ENCODE measurements around the gene CPNE5. TPM values are rescaled to one million over a fixed set of nuclear protein-coding genes. Genes with fewer than 3 reads are reported as not detected.

CPNE5 gene
- total and polyA plus RNA-seq, 2 of the 4 experiments (the other 2 are of a cell fraction) = 0.07 TPM; not detected in 1

DNA sequence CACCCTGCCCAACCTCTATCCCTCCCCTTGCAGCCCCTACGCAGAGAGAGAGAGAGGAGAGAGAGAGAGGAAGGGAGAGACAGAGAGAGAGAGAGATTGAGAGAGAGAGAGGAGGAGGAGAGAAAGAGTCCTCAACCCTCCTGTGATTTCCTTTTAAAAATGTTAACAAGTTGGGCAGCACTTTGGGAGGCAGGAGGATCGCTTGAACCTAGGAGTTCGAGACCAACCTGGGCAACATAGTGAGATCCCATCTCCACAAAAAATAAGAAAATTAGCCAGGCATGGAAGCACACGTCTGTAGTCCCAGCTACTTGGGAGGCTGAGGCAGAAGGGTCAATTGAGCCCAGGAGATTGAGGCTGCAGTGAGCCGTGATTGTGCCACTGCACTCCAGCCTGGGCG is 30.1 kb downstream of the CPNE5 start:
- no peaks in the 10 kb centered on the region for H3K79me1 ChIP-seq (ENCODE audit: low read depth in 1 of 2, low read length in 2 of 2)
- no peak overlapping the region for H2AK5ac ChIP-seq (ENCODE audit: low read depth, low read length)
- no peak overlapping the region for H4K8ac ChIP-seq (ENCODE audit: low read depth in 2 of 2, low read length in 2 of 2)
- ChIA-PET CTCF (no interaction called here), POLR2A (ENCODE audit: unreplicated experiment) (no interaction called here)
- H4K20me1 ChIP-seq (ENCODE audit: insufficient read depth, low read length) = no peaks in the 10 kb centered on the region
- no peak overlapping the region for H2BK20ac ChIP-seq (ENCODE audit: low read depth, low read length)
- H3K23ac ChIP-seq (ENCODE audit: low read depth, low read length) = no peak overlapping the region
- H3K36me3 ChIP-seq (ENCODE audit: control insufficient read depth, insufficient read depth, low read length) = no peaks in the 10 kb centered on the region
- dilution Hi-C loops (cut with HindIII; ENCODE audit: low sequenced_read_pairs, unreplicated experiment) = no loop called here
- H2AFZ ChIP-seq (replicated peaks; ENCODE audit: low read length, poor library complexity) = no peak overlapping the region
- no peak overlapping the region for H2BK5ac ChIP-seq (ENCODE audit: low read depth, low read length, poor library complexity, severe bottlenecking)
- no peaks in the 10 kb centered on the region for H3K9me3 ChIP-seq (ENCODE audit: control insufficient read depth, insufficient read depth, low read length)
- H3K27me3 ChIP-seq (ENCODE audit: control insufficient read depth, insufficient read depth, low read length) = peaks cover 60% of the 10 kb centered on the region
- no peak overlapping the region for H2AK9ac ChIP-seq (replicated peaks; ENCODE audit: low read depth, low read length, poor library complexity)
- no peak overlapping the region for H2BK120ac ChIP-seq (ENCODE audit: low read depth, low read length)
- H3K9me1 ChIP-seq (ENCODE audit: insufficient read depth, low read length) = no peaks in the 10 kb centered on the region; the same call in 1 of the 2 replicates
- WGBS, 2 experiments (ENCODE audit: extremely low coverage in 2 of 2, insufficient read length in 1 of 2) = no CpG with 5 or more reads among the region's 6 CpGs
- H3K27ac ChIP-seq (ENCODE audit: insufficient read depth, low read length) = no peak overlapping the region
- in situ Hi-C loops (cut with MboI; ENCODE audit: low sequenced_read_pairs) = no loop called here
- H4K5ac ChIP-seq (ENCODE audit: low read depth, low read length) = no peak overlapping the region
- intact Hi-C loops (cut with micrococcal nuclease) = no loop called here
- H3K4me3 ChIP-seq (ENCODE audit: insufficient read depth, low read depth, low read length) = no peak overlapping the region
- H3K9ac ChIP-seq (ENCODE audit: low read depth, low read length) = no peak overlapping the region
- no TSS peak for BruUV-seq (replicated peaks)
- H3K56ac ChIP-seq (ENCODE audit: extremely low read depth, insufficient read depth, low read length) = no peak overlapping the region
- no peak overlapping the region for H3K4ac ChIP-seq (ENCODE audit: low read depth, low read length)
- no peak overlapping the region for H3K14ac ChIP-seq (replicated peaks; ENCODE audit: low read depth, low read length)
- no peak for ATAC-seq (ENCODE audit: low read depth)
- TF ChIP-seq CEBPB (IDR thresholded peaks at IDR 0.05; ENCODE audit: low read depth, low read length) (no peak), MAFK (IDR thresholded peaks at IDR 0.05; ENCODE audit: low read depth, low read length) (no peak), NFE2L2 (IDR thresholded peaks at IDR 0.05; ENCODE audit: low read depth, low read length) (no peak), RCOR1 (IDR thresholded peaks at IDR 0.05; ENCODE audit: insufficient replicate concordance, low read length) (no peak), RAD21 (IDR thresholded peaks at IDR 0.05; ENCODE audit: low read length) (no peak), SMC3 (IDR thresholded peaks at IDR 0.05; ENCODE audit: low read depth, low read length) (no peak), BHLHE40 (IDR thresholded peaks at IDR 0.05; ENCODE audit: low read depth, low read length) (no peak), FOS (IDR thresholded peaks at IDR 0.05; ENCODE audit: low read depth, low read length) (no peak), RFX5 (IDR thresholded peaks at IDR 0.05; ENCODE audit: low read depth, low read length) (no peak), POLR2A (IDR thresholded peaks at IDR 0.05; ENCODE audit: low read depth, low read length) (no peak), MXI1 (IDR thresholded peaks at IDR 0.05; ENCODE audit: borderline replicate concordance, low read depth, low read length) (no peak), CHD1 (IDR thresholded peaks at IDR 0.05; ENCODE audit: low read depth, low read length) (no peak), MAZ (IDR thresholded peaks at IDR 0.05; ENCODE audit: borderline replicate concordance, low read depth, low read length) (no peak)
- TF ChIP-seq, protein P1, sequence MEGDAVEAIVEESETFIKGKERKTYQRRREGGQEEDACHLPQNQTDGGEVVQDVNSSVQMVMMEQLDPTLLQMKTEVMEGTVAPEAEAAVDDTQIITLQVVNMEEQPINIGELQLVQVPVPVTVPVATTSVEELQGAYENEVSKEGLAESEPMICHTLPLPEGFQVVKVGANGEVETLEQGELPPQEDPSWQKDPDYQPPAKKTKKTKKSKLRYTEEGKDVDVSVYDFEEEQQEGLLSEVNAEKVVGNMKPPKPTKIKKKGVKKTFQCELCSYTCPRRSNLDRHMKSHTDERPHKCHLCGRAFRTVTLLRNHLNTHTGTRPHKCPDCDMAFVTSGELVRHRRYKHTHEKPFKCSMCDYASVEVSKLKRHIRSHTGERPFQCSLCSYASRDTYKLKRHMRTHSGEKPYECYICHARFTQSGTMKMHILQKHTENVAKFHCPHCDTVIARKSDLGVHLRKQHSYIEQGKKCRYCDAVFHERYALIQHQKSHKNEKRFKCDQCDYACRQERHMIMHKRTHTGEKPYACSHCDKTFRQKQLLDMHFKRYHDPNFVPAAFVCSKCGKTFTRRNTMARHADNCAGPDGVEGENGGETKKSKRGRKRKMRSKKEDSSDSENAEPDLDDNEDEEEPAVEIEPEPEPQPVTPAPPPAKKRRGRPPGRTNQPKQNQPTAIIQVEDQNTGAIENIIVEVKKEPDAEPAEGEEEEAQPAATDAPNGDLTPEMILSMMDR (conservative IDR thresholded peaks at IDR 0.05; ENCODE audit: low read depth, low read length) = no peak
- TF ChIP-seq, protein P2, sequence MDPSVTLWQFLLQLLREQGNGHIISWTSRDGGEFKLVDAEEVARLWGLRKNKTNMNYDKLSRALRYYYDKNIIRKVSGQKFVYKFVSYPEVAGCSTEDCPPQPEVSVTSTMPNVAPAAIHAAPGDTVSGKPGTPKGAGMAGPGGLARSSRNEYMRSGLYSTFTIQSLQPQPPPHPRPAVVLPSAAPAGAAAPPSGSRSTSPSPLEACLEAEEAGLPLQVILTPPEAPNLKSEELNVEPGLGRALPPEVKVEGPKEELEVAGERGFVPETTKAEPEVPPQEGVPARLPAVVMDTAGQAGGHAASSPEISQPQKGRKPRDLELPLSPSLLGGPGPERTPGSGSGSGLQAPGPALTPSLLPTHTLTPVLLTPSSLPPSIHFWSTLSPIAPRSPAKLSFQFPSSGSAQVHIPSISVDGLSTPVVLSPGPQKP (IDR thresholded peaks at IDR 0.05; ENCODE audit: borderline replicate concordance, low read depth, low read length) = no peak
- TF ChIP-seq, protein P3, sequence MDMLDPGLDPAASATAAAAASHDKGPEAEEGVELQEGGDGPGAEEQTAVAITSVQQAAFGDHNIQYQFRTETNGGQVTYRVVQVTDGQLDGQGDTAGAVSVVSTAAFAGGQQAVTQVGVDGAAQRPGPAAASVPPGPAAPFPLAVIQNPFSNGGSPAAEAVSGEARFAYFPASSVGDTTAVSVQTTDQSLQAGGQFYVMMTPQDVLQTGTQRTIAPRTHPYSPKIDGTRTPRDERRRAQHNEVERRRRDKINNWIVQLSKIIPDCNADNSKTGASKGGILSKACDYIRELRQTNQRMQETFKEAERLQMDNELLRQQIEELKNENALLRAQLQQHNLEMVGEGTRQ (IDR thresholded peaks at IDR 0.05; ENCODE audit: low read depth, low read length) = no peak
- H3K18ac ChIP-seq (ENCODE audit: low read depth, low read length) = no peak overlapping the region
- no peak for DNase-seq
- H2BK15ac ChIP-seq (ENCODE audit: low read depth, low read length) = no peak overlapping the region
- no peak overlapping the region for H4K91ac ChIP-seq (ENCODE audit: insufficient read depth, low read depth, low read length)
- no peaks in the 10 kb centered on the region for H3K4me1 ChIP-seq (ENCODE audit: control insufficient read depth, insufficient read depth, low read length)
- H3K4me2 ChIP-seq (ENCODE audit: low read depth, low read length) = no peak overlapping the region
